HEK293T (cell line): Measurements from ENCODE around the gene BCL2A1.
"Not testable (repeated sequence)": the region's sequence is repeated elsewhere in the genome, so short reads cannot be mapped to it uniquely, and the experiment has no call there.

Source experiments
- CTCF ChIA-PET: fragments of 350-600 bp; formaldehyde crosslinking; extraction: SDS; loops from one replicate; lab custom pipeline; 2021; ENCODE audit warnings: antibody characterized with exemption, inconsistent platforms; lab: Yijun Ruan, JAX
- POLR2A ChIA-PET: fragments of 350-600 bp; formaldehyde crosslinking; extraction: SDS; loops from one replicate; lab custom pipeline; 2020; ENCODE audit warnings: antibody characterized with exemption, inconsistent platforms; lab: Yijun Ruan, JAX
- DNase-seq: peaks from one replicate; pipeline ENCODE4 v3.0.0; 2012; ENCODE audit warnings: mixed read lengths; ENCODE audit errors: extremely low spot score
- ARNT ChIP-seq: fragments of 450-650 bp; IDR thresholded peaks from 2 replicates; pipeline ENCODE4 v1.6.1; 2017; ENCODE audit warnings: mild to moderate bottlenecking
- BHLHE40 ChIP-seq: fragments of 450-650 bp; IDR thresholded peaks from 2 replicates; pipeline ENCODE4 v1.6.1; 2016; ENCODE audit warnings: mild to moderate bottlenecking, moderate library complexity, borderline replicate concordance
- CTBP1 ChIP-seq: fragments of 450-650 bp; IDR thresholded peaks from 2 replicates; pipeline ENCODE4 v1.6.1; 2016; ENCODE audit warnings: borderline replicate concordance
- ELF4 ChIP-seq: fragments of 450-650 bp; IDR thresholded peaks from 2 replicates; pipeline ENCODE4 v1.6.1; 2017; ENCODE audit warnings: antibody characterized with exemption
- FOXA1 ChIP-seq: fragments of 450-650 bp; IDR thresholded peaks from 2 replicates; pipeline ENCODE4 v1.6.1; 2016; ENCODE audit warnings: mild to moderate bottlenecking
- FOXK2 ChIP-seq: fragments of 450-650 bp; IDR thresholded peaks from 2 replicates; pipeline ENCODE4 v1.6.1; 2016; ENCODE audit warnings: mild to moderate bottlenecking
- FOXM1 ChIP-seq: fragments of 450-650 bp; IDR thresholded peaks from 2 replicates; pipeline ENCODE4 v1.6.1; 2017; ENCODE audit warnings: mild to moderate bottlenecking, borderline replicate concordance
- HDGF ChIP-seq: fragments of 450-650 bp; IDR thresholded peaks from 2 replicates; pipeline ENCODE4 v1.6.1; 2017; ENCODE audit warnings: antibody characterized with exemption, borderline replicate concordance
- L3MBTL2 ChIP-seq: fragments of 450-650 bp; conservative IDR thresholded peaks from 2 replicates; pipeline ENCODE4 v1.6.1; 2016; ENCODE audit warnings: mild to moderate bottlenecking
- LEF1 ChIP-seq: fragments of 450-650 bp; IDR thresholded peaks from 2 replicates; pipeline ENCODE4 v1.6.1; 2017; ENCODE audit warnings: mild to moderate bottlenecking, borderline replicate concordance
- NFRKB ChIP-seq: fragments of 450-650 bp; IDR thresholded peaks from 2 replicates; pipeline ENCODE4 v1.6.1; 2016; ENCODE audit warnings: mild to moderate bottlenecking, moderate library complexity
- SP1 ChIP-seq: fragments of 450-650 bp; IDR thresholded peaks from 2 replicates; pipeline ENCODE4 v1.6.1; 2017
- SUZ12 ChIP-seq: fragments of 450-650 bp; IDR thresholded peaks from 2 replicates; pipeline ENCODE4 v1.6.1; 2016; ENCODE audit warnings: mild to moderate bottlenecking
- TARDBP ChIP-seq: fragments of 450-650 bp; IDR thresholded peaks from 2 replicates; pipeline ENCODE4 v1.6.1; 2016
- ZNF384 ChIP-seq: fragments of 450-650 bp; IDR thresholded peaks from 2 replicates; pipeline ENCODE4 v1.6.1; 2016
- TF ChIP-seq, protein P1 (sequence below): fragments of 450-650 bp; IDR thresholded peaks from 2 replicates; pipeline ENCODE4 v1.6.1; 2016

The BCL2A1 gene

DNA sequence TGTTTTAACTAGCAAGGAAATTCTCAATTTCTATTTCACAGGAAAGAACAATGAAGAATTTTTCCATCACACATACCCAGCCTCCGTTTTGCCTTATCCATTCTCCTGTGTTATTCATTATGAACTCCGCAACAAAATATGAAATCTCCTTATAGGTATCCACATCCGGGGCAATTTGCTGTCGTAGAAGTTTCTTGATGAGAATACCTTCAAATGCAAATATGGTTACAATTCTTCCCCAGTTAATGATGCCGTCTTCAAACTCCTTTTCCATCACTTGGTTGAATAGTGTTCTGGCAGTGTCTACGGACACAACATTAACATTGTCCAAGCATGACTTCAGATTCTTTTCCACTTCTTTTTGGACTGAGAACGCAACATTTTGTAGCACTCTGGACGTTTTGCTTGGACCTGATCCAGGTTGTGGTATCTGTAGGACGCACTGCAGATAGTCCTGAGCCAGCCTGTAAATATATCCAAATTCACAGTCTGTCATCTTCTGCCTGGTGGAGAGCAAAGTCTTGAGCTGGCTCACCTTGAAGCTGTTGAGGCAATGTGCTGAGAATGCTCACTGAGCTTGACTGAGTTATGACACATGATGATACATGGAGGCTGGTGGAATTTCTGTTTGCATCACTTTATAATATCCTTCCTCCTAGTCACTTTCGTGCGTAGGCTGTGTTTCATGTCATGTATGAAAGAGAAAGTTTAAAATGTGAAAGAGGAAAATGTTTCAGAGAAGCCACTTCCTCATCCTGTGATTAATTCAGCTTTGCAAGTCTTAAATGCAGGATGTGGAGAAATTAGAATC, at the start of gene BCL2A1:
TSS of gene BCL2A1 (minus strand) at position 573 of the 811 bp plus-strand sequence. CDS start at position 496, 77 bp downstream.
- POLR2A ChIA-PET, result no interaction called here
- CTCF ChIA-PET, result no interaction called here

DNA sequence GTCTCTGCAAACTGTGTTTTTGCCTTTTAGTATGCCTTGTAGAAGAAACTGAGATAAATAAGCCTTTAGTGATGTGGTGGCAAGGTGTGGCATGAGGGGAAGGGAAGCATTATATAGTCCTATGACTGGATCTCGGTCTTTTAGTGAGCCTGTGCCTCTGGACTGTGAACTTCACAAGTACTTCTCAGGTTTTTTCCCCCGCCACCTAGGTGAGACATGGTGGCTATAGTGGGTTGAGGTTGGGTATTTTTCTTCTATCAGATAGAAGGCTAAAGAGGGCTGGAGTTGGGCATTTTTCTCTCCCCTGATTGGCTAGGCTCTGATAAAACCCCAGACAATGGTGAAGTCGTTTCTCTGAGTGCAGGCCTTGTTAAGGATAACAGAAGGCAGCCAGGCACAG, 49.7 kb upstream of the BCL2A1 start:
- no peak for DNase-seq
- TF ChIP-seq ZNF384, result no peak
- no peak for TF ChIP-seq FOXA1
- no peak for TF ChIP-seq BHLHE40
- no peak for TF ChIP-seq ELF4
- TF ChIP-seq CTBP1, result no peak
- TF ChIP-seq L3MBTL2, result no peak
- TF ChIP-seq SP1, result no peak
- TF ChIP-seq FOXK2, result no peak
- TF ChIP-seq FOXM1, result no peak
- ChIA-PET CTCF (no interaction called here), POLR2A (no interaction called here)

More for the DNA sequence above, at the start of gene BCL2A1:
- DNase-seq, result no peak
- no peak for TF ChIP-seq LEF1
- TF ChIP-seq FOXK2, result no peak
- TF ChIP-seq SP1, result no peak
- TF ChIP-seq CTBP1, result no peak
- no peak for TF ChIP-seq HDGF
- TF ChIP-seq, protein P1, sequence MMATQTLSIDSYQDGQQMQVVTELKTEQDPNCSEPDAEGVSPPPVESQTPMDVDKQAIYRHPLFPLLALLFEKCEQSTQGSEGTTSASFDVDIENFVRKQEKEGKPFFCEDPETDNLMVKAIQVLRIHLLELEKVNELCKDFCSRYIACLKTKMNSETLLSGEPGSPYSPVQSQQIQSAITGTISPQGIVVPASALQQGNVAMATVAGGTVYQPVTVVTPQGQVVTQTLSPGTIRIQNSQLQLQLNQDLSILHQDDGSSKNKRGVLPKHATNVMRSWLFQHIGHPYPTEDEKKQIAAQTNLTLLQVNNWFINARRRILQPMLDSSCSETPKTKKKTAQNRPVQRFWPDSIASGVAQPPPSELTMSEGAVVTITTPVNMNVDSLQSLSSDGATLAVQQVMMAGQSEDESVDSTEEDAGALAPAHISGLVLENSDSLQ, result no peak

DNA sequence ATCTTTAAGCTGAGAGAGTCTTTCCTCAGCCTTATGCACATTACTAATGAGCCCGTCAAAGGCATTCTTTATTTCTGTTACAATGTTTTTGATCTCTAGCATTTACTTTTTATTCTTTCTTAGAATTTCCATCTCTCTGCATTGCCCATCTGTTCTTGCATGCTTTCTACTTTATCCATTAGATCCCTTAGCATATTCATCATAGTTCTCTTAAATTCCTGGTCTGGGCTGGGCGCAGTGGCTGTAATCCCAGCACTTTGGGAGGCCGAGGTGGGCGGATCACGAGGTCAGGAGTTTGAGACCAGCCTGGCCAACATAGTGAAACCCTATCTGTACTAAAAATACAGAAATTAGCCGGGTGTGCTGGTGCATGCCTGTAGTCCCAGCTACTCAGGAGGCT, 49.2 kb upstream of the BCL2A1 start:
- CTCF ChIA-PET, DNase-seq, POLR2A ChIA-PET: not testable (repeated sequence)

DNA sequence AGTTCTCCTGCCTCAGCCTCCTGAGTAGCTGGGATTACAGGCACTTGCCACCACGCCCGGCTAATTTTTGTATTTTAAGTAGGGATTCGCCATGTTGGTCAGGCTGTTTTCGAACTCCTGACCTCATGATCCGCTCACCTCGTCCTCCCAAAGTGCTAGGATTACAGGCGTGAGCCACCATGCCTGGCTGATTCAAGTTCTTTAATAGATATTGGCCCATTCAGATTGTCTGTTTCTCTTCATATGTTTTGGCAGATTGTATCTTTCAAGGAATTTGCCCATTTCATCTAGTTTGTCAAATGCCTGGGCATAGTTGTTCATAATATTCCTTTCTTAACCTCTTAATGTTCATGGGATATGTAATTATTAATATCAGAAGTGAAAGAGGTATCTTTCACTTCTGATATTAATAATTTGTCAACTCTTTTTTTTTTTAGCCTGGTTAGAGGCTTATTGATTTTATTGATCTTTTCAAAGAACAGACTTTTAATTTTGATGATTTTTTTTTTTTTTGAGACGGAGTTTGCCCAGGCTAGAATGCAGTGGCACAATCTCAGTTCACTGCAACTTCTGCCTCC, 48.3 kb upstream of the BCL2A1 start:
- ChIA-PET POLR2A (no interaction called here), CTCF (interaction anchor here (0.6 kb wide), 1 partner anchor 10 kb away, joined by 9 read pairs; no protein-coding TSS in a partner anchor)
- no peak for DNase-seq
- TF ChIP-seq CTBP1 (no peak), ARNT (no peak), ELF4 (no peak), FOXK2 (no peak), FOXM1 (no peak), FOXA1 (no peak), LEF1 (no peak), SP1 (no peak), BHLHE40 (no peak), NFRKB (no peak), HDGF (no peak), L3MBTL2 (no peak), TARDBP (no peak), SUZ12 (no peak), ZNF384 (no peak)
- TF ChIP-seq, protein P1, result no peak

DNA sequence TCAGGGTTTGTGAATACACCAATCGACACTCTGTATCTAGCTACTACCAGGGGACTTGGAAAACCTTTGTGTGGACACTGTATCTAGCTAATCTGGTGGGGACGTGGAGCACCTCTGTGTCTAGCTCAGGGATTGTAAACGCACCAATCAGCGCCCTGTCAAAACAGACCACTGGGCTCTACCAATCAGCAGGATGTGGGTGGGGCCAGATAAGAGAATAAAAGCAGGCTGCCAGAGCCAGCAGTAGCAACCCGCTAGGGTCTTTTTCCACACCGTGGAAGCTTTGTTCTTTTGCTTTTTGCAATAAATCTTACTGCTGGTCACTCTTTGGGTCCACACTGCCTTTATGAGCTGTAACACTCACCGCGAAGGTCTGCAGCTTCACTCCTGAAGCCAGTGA, 46.1 kb upstream of the BCL2A1 start:
- CTCF ChIA-PET, result interaction anchor here (0.6 to 0.7 kb wide), 2 partner anchors 21 to 728 kb away, joined by 3 read pairs; no protein-coding TSS in a partner anchor
- DNase-seq, POLR2A ChIA-PET: not testable (repeated sequence)

DNA sequence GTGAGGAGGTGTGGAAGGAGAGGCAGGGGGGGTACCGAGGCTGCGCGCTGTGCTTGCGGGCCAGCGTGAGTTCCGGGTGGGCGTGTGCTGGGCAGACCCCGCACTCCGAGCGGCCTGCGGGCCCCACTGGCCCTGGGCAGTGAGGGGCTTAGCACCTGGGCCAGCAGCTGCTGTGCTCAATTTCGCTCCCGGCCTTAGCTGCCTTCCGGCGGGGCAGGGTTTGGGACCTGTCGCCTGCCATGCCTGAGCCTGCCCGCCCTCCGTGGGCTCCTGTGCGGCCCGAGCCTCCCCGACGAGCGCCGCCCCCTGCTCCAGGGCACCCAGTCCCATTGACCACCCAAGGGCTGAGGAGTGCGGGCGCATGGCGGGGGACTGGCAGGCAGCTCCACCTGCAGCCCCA, 45.5 kb upstream of the BCL2A1 start:
- POLR2A ChIA-PET, DNase-seq: not testable (repeated sequence)
- CTCF ChIA-PET, result interaction anchor here (0.7 kb wide), 1 partner anchor 22 kb away, joined by 3 read pairs; no protein-coding TSS in a partner anchor

DNA sequence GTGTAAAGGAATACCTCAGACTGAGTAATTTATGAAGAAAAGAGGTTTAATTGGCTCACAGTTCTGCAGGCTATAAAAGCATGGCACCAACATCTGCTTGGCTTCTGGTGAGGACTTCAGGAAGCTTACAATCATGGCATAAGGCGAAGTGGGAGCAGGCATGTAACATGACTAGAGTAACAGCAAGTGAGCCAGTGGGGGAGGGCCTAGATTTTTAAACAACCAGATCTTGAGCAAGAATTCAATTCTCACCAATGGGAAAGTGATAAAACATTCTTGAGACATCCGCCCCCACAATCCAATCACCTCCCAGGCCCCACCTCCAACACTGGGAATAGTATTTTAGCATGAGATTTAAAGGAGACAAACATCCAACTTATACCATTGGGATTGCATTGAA, 44.2 kb upstream of the BCL2A1 start:
- no peak for TF ChIP-seq LEF1
- TF ChIP-seq CTBP1, result no peak
- TF ChIP-seq FOXA1, result no peak
- no peak for TF ChIP-seq NFRKB
- TF ChIP-seq ARNT, result no peak
- TF ChIP-seq SP1, result no peak
- TF ChIP-seq BHLHE40, result no peak
- no peak for TF ChIP-seq ZNF384
- TF ChIP-seq, protein P1, result no peak
- no peak for TF ChIP-seq FOXM1
- TF ChIP-seq FOXK2, result no peak
- TF ChIP-seq TARDBP, result no peak
- no peak for TF ChIP-seq L3MBTL2
- no peak for TF ChIP-seq ELF4
- TF ChIP-seq SUZ12, result no peak
- POLR2A ChIA-PET, result no interaction called here
- CTCF ChIA-PET, result no interaction called here
- no peak for DNase-seq

DNA sequence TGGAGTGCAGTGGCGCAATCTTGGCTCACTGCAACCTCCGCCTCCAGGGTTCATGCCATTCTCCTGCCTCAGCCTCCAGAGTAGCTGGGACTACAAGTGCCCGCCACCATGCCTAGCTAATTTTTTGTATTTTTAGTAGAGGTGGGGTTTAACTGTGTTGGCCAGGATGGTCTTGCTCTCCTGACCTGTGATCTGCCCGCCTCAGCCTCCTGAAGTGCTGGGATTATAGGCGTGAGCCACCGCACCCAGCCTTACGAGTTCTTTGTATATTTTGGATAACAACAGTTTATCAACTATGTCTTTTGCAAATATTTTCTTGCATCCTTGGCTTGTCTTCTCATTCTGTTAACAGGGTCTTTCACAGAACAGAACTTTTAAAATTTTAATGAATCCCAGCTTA, 43.2 kb upstream of the BCL2A1 start:
- CTCF ChIA-PET, POLR2A ChIA-PET, DNase-seq: not testable (repeated sequence)
